ENCODE measurements around the gene NTRK2.

DNA sequence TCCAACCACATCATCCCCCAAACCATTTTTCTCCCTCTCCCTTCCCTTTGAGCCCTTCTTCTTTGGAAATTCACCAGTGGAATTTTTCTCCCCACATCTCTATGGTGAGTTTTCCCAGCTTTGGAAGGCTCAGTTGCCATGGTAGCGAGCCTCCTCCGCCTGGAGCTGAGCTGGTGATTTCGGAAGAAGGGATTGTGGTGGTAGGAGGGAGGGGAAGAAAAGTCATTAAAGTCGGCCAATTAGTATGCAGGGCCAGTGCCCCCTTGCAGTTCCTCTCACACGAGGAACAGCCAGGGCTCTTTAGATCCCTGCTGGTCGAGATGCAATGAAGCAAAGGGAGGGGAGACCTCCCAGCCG, 322.0 kb downstream of the NTRK2 start:
- TF ChIP-seq, protein P1, sequence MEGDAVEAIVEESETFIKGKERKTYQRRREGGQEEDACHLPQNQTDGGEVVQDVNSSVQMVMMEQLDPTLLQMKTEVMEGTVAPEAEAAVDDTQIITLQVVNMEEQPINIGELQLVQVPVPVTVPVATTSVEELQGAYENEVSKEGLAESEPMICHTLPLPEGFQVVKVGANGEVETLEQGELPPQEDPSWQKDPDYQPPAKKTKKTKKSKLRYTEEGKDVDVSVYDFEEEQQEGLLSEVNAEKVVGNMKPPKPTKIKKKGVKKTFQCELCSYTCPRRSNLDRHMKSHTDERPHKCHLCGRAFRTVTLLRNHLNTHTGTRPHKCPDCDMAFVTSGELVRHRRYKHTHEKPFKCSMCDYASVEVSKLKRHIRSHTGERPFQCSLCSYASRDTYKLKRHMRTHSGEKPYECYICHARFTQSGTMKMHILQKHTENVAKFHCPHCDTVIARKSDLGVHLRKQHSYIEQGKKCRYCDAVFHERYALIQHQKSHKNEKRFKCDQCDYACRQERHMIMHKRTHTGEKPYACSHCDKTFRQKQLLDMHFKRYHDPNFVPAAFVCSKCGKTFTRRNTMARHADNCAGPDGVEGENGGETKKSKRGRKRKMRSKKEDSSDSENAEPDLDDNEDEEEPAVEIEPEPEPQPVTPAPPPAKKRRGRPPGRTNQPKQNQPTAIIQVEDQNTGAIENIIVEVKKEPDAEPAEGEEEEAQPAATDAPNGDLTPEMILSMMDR (IDR thresholded peaks at IDR 0.05), result no peak
- TF ChIP-seq POLR2A (IDR thresholded peaks at IDR 0.05) (no peak), POLR2AphosphoS5 (IDR thresholded peaks at IDR 0.05; ENCODE audit: insufficient read depth in 1 of 2, low read depth in 1 of 2) (no peak)

Data from vagina (tissue), 2 donors.